GM12878 (cell line): ENCODE measurements around the gene ASCC2.

Experiments used
- BHLHE40 ChIP-seq, 2 experiments: fragments of 450-650 bp in 1 of 2; IDR thresholded peaks; 2 replicates each; pipeline ENCODE4 v1.6.1; 2011 to 2017; ENCODE audit warnings: low read depth in 2 of 2, borderline replicate concordance in 1 of 2, improper control_type of control experiment in 1 of 2, low read length in 1 of 2, mild to moderate bottlenecking in 1 of 2
- CTCF ChIP-seq, 3 experiments: IDR thresholded peaks in 2 of 3; conservative IDR thresholded peaks in 1 of 3; 2 replicates each; pipeline ENCODE4 v1.5.1; 2011; ENCODE audit warnings: low read depth in 3 of 3, low read length in 3 of 3, mild to moderate bottlenecking in 3 of 3, control low read depth in 2 of 3, moderate library complexity in 2 of 3, inconsistent platforms in 1 of 3, mixed read lengths in 1 of 3; ENCODE audit not compliant: control insufficient read depth in 2 of 3, insufficient read depth in 1 of 3; ENCODE audit errors: extremely low read depth in 1 of 3
- POLR2A ChIP-seq: IDR thresholded peaks from 2 replicates; pipeline ENCODE4 v1.6.1; 2011; ENCODE audit warnings: low read depth, mild to moderate bottlenecking, low read length
- TBL1XR1 ChIP-seq: IDR thresholded peaks from 2 replicates; pipeline ENCODE4 v1.6.1; 2012; ENCODE audit warnings: low read depth, low read length, improper control_type of control experiment

- TF ChIP-seq TBL1XR1 = no peak
- no peak for TF ChIP-seq BHLHE40 (IDR thresholded peaks at IDR 0.05; ENCODE audit: borderline replicate concordance in 1 of 2, low read depth in 2 of 2, low read length in 1 of 2)
- TF ChIP-seq CTCF (IDR thresholded peaks at IDR 0.05 in 2 of 3, conservative IDR thresholded peaks at IDR 0.05 in 1 of 3; ENCODE audit: control insufficient read depth in 2 of 3, extremely low read depth in 1 of 3, insufficient read depth in 1 of 3, low read depth in 3 of 3, low read length in 3 of 3) = no peak
- no peak for TF ChIP-seq POLR2A
Observed at GRCh38 chr22:29883775-29884097, 45.7 kb upstream of the ASCC2 start.
